ENCODE measurements around the gene CDC23.

CDC23 gene

DNA sequence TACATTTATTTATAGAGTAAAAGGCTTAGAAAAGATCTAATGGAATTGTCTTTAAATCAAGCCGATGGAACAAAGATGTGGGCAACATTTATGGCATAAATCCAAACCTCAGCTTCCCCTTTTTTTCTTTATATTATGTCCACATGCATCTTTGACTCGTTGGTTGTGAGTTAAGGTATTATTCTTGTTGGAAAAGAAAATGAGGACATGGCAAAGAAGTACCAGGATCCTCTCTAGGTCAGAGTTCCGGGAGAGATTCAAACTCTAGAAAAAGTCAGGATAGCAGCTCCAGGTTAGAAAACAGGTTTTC is 73.4 kb downstream of the CDC23 start:
- FAIRE-seq = no peak

DNA sequence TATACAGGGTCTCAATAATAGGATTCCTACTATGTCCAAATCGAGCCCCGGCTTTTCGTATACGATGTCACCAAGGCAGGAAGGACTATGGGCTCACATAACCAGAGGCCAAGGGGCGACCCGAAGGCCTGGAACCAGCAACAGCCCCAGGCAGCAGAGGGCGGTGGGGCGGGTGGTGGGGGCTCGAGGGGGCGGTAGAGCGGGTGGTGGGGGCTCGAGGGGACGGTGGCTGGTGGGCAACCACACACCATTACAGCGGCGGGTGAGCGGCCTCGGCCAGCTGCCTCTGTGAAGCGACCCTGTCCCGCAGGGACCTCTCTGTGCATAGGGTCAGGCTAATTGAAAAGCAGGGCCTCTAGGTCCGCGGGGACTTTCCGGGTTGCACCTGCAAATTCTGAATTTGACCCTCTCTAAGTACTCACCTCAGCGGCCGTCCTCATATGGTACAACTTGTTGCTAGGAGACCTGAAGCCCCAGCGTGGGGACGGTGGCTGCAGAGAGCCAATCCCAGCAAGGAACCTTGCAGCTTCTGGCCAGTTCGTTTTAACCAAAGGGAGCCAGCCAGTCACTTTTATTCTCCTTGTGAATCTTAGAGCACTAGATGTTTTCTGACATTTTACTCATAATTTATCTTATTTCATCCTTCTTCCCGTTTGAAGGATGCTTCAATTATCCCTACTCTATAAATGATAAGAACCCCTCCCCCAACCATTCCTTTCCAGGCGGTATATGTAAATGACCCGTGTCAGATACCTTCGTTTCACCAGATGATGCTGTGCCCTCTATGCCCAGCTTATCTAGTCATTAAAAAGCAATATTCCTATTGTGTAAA is 74.0 kb downstream of the CDC23 start, which contains the start of gene NME5:
NME5 (minus strand) TSS at position 480 of the 832 bp plus-strand sequence. CDS start 648 bp downstream, outside the sequence.
- FAIRE-seq = no peak
